HepG2 (cell line): ENCODE data around the gene SERINC5. TPM values are rescaled to one million over a fixed set of nuclear protein-coding genes. Genes with fewer than 3 reads are reported as not detected.

Experiments
- FOXP4 ChIP-seq: sonication (generic); formaldehyde crosslinking; IDR thresholded peaks from 2 replicates; pipeline ENCODE4 v1.4.0; 2020; ENCODE audit warnings: missing genetic modification reagents
- IRF2 ChIP-seq: IDR thresholded peaks from 2 replicates; pipeline ENCODE4 v1.6.1; 2018; ENCODE audit warnings: missing genetic modification reagents, missing compliant biosample characterization
- MXI1 ChIP-seq: IDR thresholded peaks from 3 replicates; pipeline ENCODE4 v1.6.1; 2012; ENCODE audit warnings: low read depth, low read length, inconsistent platforms, borderline replicate concordance
- SRSF4 ChIP-seq: fragments of 200-400 bp; formaldehyde crosslinking; IDR thresholded peaks from one replicate; pipeline ENCODE4 v1.6.1; 2018; ENCODE audit warnings: mild to moderate bottlenecking, low read depth, low read length, moderate library complexity; ENCODE audit not compliant: poor library complexity, severe bottlenecking
- ZBTB4 ChIP-seq: sonication (generic); formaldehyde crosslinking; IDR thresholded peaks from 2 replicates; pipeline ENCODE4 v1.4.0; 2020; ENCODE audit warnings: missing genetic modification reagents, mild to moderate bottlenecking, borderline replicate concordance
- ZBTB7B ChIP-seq: sonication (generic); formaldehyde crosslinking; IDR thresholded peaks from 2 replicates; pipeline ENCODE4 v1.4.0; 2020; ENCODE audit warnings: missing genetic modification reagents
- ZHX1 ChIP-seq: sonication (generic); formaldehyde crosslinking; IDR thresholded peaks from 2 replicates; pipeline ENCODE4 v1.8.1; 2022; ENCODE audit warnings: low read depth, mild to moderate bottlenecking, missing genetic modification reagents
- polyA plus RNA-seq, 8 experiments: library from polyadenylated mRNA; depleted of rRNA in 3 of 8; stranded (reverse) in 7 of 8; unstranded in 1 of 8; fragments of >200 nt; fragmentation: Illumina TruSeq in 4 of 8; extraction: Trizol in 4 of 8; gene quantifications; 2 replicates each; pipeline versions ENCODE4 v1.2.1 to v1.2.3, GENCODE V29; 2011 to 2016; ENCODE audit warnings: low read depth in 4 of 8, missing spikeins in 1 of 8, mixed read lengths in 1 of 8; ENCODE audit not compliant: insufficient read depth in 1 of 8
- total RNA-seq, 5 experiments: library from RNA; depleted of rRNA; stranded (reverse); fragments of >200 nt; fragmentation: Illumina TruSeq; extraction: Trizol; gene quantifications; 2 replicates each; pipeline ENCODE4 v1.2.3, GENCODE V29; 2016; ENCODE audit warnings: low read depth in 1 of 5
- TF ChIP-seq, protein P1 (sequence below): sonication (generic); formaldehyde crosslinking; IDR thresholded peaks from 2 replicates; pipeline ENCODE4 v1.9.0; 2021; ENCODE audit warnings: missing genetic modification reagents, borderline replicate concordance
- TF ChIP-seq, protein P2 (sequence below): sonication (generic); formaldehyde crosslinking; IDR thresholded peaks from 2 replicates; pipeline ENCODE4 v1.5.0; 2020; ENCODE audit warnings: mild to moderate bottlenecking, missing genetic modification reagents, borderline replicate concordance
- TF ChIP-seq, protein P3 (sequence below): sonication (generic); formaldehyde crosslinking; IDR thresholded peaks from 2 replicates; pipeline ENCODE4 v1.4.0; 2020; ENCODE audit warnings: missing genetic modification reagents

Gene SERINC5
- total and polyA plus RNA-seq, 2 of the 13 experiments (the other 11 are each of a cell fraction or from before 2014, with no cell fraction given): 17.3 to 22.8 TPM

GRCh38 chr5:80204808-80205614 is 50.8 kb downstream of the SERINC5 start (continued):
- TF ChIP-seq FOXP4 (peak; percentile 96), MXI1 (0 out of 3 replicates have a peak, but pooled peaks have one; percentile 24), ZBTB4 (CRISPR knock-in tag) (peak; percentile 72; the same call in 1 of the 2 replicates), ZHX1 (peak; percentile 71; the same call in 1 of the 2 replicates), ZBTB7B (CRISPR knock-in tag) (peak; percentile 93), SRSF4 (no peak), IRF2 (peak; percentile 66; the same call in 1 of the 2 replicates)
- TF ChIP-seq, protein P1, sequence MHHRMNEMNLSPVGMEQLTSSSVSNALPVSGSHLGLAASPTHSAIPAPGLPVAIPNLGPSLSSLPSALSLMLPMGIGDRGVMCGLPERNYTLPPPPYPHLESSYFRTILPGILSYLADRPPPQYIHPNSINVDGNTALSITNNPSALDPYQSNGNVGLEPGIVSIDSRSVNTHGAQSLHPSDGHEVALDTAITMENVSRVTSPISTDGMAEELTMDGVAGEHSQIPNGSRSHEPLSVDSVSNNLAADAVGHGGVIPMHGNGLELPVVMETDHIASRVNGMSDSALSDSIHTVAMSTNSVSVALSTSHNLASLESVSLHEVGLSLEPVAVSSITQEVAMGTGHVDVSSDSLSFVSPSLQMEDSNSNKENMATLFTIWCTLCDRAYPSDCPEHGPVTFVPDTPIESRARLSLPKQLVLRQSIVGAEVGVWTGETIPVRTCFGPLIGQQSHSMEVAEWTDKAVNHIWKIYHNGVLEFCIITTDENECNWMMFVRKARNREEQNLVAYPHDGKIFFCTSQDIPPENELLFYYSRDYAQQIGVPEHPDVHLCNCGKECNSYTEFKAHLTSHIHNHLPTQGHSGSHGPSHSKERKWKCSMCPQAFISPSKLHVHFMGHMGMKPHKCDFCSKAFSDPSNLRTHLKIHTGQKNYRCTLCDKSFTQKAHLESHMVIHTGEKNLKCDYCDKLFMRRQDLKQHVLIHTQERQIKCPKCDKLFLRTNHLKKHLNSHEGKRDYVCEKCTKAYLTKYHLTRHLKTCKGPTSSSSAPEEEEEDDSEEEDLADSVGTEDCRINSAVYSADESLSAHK: no peak
- TF ChIP-seq, protein P2, sequence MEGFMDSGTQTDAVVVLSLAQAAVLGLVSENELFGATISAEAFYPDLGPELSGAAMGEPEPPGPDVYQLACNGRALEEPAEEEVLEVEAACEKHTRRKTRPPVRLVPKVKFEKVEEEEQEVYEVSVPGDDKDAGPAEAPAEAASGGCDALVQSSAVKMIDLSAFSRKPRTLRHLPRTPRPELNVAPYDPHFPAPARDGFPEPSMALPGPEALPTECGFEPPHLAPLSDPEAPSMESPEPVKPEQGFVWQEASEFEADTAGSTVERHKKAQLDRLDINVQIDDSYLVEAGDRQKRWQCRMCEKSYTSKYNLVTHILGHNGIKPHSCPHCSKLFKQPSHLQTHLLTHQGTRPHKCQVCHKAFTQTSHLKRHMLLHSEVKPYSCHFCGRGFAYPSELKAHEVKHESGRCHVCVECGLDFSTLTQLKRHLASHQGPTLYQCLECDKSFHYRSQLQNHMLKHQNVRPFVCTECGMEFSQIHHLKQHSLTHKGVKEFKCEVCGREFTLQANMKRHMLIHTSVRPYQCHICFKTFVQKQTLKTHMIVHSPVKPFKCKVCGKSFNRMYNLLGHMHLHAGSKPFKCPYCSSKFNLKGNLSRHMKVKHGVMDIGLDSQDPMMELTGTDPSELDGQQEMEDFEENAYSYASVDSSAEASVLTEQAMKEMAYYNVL: peak; percentile 84; the same call in 1 of the 2 replicates
- TF ChIP-seq, protein P3, sequence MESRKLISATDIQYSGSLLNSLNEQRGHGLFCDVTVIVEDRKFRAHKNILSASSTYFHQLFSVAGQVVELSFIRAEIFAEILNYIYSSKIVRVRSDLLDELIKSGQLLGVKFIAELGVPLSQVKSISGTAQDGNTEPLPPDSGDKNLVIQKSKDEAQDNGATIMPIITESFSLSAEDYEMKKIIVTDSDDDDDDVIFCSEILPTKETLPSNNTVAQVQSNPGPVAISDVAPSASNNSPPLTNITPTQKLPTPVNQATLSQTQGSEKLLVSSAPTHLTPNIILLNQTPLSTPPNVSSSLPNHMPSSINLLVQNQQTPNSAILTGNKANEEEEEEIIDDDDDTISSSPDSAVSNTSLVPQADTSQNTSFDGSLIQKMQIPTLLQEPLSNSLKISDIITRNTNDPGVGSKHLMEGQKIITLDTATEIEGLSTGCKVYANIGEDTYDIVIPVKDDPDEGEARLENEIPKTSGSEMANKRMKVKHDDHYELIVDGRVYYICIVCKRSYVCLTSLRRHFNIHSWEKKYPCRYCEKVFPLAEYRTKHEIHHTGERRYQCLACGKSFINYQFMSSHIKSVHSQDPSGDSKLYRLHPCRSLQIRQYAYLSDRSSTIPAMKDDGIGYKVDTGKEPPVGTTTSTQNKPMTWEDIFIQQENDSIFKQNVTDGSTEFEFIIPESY (CRISPR knock-in tag): peak; percentile 73
